Activated CD4-positive, alpha-beta T cell treated with anti-CD3 and anti-CD28 coated beads for 36 hours (primary cell): ENCODE results near the gene OR2T27. TPM values are rescaled to one million over a fixed set of nuclear protein-coding genes. Genes with fewer than 3 reads are reported as not detected.
"Not testable (repeated sequence)": the region's sequence is repeated elsewhere in the genome, so short reads cannot be mapped to it uniquely, and the experiment has no call there.

Source experiments
- ATAC-seq: fragments of 200-7000 bp; cut with Tn5 transposase; one replicate; pipeline ENCODE4 v1.10.0; 2021; ENCODE audit warnings: mild to moderate bottlenecking, moderate library complexity
- CTCF ChIA-PET: fragments of 350-600 bp; sonication (Branson Sonifier 250); formaldehyde crosslinking; loops from one replicate; lab custom pipeline; 2021; ENCODE audit warnings: antibody characterized with exemption; lab: Charles Lee
- POLR2A ChIA-PET: fragments of 350-600 bp; sonication (Branson Sonifier 250); formaldehyde crosslinking; loops from one replicate; lab custom pipeline; 2021; ENCODE audit warnings: antibody characterized with exemption, inconsistent platforms; lab: Charles Lee
- DNase-seq: peaks from one replicate; pipeline ENCODE4 v3.0.0-alpha.2; 2020
- H3K27ac Mint-ChIP-seq: one replicate; pipeline ENCODE4 v1.8.0; 2021; ENCODE audit warnings: mixed read lengths
- H3K27me3 Mint-ChIP-seq: one replicate; pipeline ENCODE4 v1.8.0; 2021; ENCODE audit warnings: mixed read lengths
- H3K36me3 Mint-ChIP-seq: one replicate; pipeline ENCODE4 v1.8.0; 2021; ENCODE audit warnings: low read depth, mixed read lengths
- H3K4me1 Mint-ChIP-seq: one replicate; pipeline ENCODE4 v1.8.0; 2021; ENCODE audit warnings: mixed read lengths
- H3K4me3 Mint-ChIP-seq: one replicate; pipeline ENCODE4 v1.8.0; 2021; ENCODE audit warnings: mild to moderate bottlenecking, moderate library complexity, mixed read lengths
- H3K9me3 Mint-ChIP-seq: one replicate; pipeline ENCODE4 v1.8.0; 2021; ENCODE audit warnings: low read depth, mixed read lengths
- intact Hi-C, 2 experiments: fragments of 100-400 bp; cut with DNase I in 1 of 2; cut with micrococcal nuclease in 1 of 2; formaldehyde crosslinking; loops; one replicate each; pipeline versions ENCODE4 v1.14.2 to v1.15.1; 2022 to 2024; cut with DNase I, micrococcal nuclease
- total RNA-seq, 2 experiments: library from RNA; stranded (reverse); gene quantifications; one replicate each; pipeline ENCODE4 v1.2.3, GENCODE V29; 2021

The OR2T27 gene
- total RNA-seq, 2 experiments from 2014 or later: not detected

DNA sequence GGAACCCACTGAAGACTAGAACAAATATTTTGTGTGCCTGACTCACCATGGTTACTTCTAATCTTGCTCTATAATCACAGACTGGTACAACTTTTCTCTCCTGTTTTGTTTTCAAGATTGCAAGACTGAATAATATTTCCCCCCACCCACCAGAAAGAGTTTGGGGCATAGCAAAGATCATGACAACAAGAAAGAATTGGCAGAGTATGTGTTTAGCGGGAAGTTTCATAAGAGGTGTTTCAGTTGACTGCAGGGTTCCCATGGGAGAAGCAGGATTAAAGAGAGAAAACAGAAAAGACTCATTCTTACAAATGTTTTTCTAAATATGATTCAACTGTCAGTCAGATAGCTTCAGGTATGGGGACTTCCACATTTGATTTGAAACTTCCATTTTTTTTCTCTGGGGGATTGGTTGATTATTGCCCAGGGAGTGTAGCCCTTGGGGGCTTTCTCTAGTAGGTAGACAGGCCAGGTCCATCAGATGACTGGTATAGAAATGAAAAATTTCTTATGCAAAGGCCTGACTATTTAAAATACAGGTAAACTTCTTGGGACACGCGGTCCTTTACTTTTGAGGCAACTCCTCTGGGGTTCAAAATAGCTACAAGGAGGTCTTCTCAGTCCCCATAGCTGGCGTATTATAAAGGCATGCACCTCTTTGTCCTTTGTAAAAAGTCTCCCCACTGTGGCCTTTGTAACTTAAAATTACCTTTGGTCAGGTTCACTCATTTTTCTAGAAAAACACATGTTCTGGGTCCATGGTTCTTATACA lies 33.4 kb upstream of the OR2T27 start:
- Mint-ChIP-seq H3K27ac (no peak overlapping the region), H3K4me3 (no peak overlapping the region), H3K4me1 (peaks cover 7% of the 10 kb centered on the region), H3K9me3 (peaks cover 6% of the 10 kb centered on the region), H3K27me3 (peaks cover 6% of the 10 kb centered on the region), H3K36me3 (peaks cover 1% of the 10 kb centered on the region)
- no peak for ATAC-seq
- intact Hi-C loops: loop anchor here (5.0 to 10.0 kb wide), 2 partner anchors 66 to 754 kb away; no protein-coding TSS in a partner anchor
- no peak for DNase-seq
- POLR2A ChIA-PET: interaction anchor here (0.6 kb wide), 1 partner anchor 136 kb away, joined by 3 read pairs; no protein-coding TSS in a partner anchor
- CTCF ChIA-PET: interaction anchor here (1.5 kb wide), 1 partner anchor 72 kb away, joined by 4 read pairs; no protein-coding TSS in a partner anchor

DNA sequence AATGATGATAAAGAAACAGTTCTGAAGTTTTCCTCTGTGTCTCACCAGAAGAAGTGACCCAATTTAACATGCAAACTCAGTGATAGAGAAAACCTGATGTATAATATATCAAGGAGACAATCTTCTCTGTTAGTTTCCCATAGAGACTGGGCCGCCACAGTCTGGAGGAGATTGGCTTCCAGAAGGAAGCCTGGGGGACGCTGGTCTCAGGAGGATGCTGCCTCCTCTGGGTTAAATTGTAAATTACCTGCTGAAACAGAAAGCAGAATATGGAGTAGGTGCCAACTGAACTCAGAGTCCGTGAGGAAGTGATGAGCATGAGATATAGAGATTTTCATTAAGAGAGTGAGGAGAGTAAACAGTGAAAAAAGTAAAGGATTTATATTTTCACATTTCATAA lies 31.5 kb upstream of the OR2T27 start:
- Mint-ChIP-seq H3K4me1 (peaks cover 7% of the 10 kb centered on the region), H3K36me3 (peaks cover 1% of the 10 kb centered on the region), H3K4me3 (no peak overlapping the region), H3K27me3 (peaks cover 3% of the 10 kb centered on the region), H3K9me3 (peaks cover 2% of the 10 kb centered on the region), H3K27ac (no peak overlapping the region)
- DNase-seq: peak; percentile 34
- CTCF ChIA-PET: interaction anchor here (0.8 to 1.1 kb wide), 3 partner anchors 61 to 443 kb away, joined by 3 to 5 read pairs (median 4); no protein-coding TSS in a partner anchor
- POLR2A ChIA-PET: no interaction called here
- intact Hi-C loops: loop anchor here (2.0 to 10.0 kb wide), 4 partner anchors 64 to 752 kb away; no protein-coding TSS in a partner anchor
- ATAC-seq: peak; percentile 53

DNA sequence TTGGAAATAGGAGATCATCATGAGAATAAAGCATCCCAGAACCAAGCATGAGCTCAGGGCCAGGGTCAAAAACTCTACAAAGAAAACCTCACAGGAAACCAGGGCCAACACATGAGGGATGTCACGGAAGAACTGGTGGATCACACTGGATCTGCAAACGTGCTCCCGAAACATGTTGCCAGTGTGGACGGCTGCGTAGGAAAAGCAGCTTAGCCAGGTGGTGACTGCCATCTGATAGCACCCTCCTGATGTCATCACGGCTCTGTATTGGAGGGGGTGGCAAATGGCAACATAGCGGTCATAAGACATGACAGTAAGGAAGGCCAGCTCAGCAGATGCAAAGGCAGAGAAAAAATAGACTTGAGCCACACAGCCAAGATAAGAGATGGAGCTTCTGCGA lies 26.3 kb upstream of the OR2T27 start:
- H3K27ac Mint-ChIP-seq: no peak overlapping the region
- H3K36me3 Mint-ChIP-seq: no peaks in the 10 kb centered on the region
- ATAC-seq: no peak
- CTCF ChIA-PET: no interaction called here
- peaks cover 13% of the 10 kb centered on the region for H3K27me3 Mint-ChIP-seq
- H3K9me3 Mint-ChIP-seq: no peaks in the 10 kb centered on the region
- POLR2A ChIA-PET: no interaction called here
- H3K4me3 Mint-ChIP-seq: no peak overlapping the region
- DNase-seq: no peak
- intact Hi-C loops: loop anchor here in 1 of 2 experiments (10.0 kb wide), 1 partner anchor 747 kb away; no protein-coding TSS in a partner anchor
- H3K4me1 Mint-ChIP-seq: peaks cover under 1% of the 10 kb centered on the region

DNA sequence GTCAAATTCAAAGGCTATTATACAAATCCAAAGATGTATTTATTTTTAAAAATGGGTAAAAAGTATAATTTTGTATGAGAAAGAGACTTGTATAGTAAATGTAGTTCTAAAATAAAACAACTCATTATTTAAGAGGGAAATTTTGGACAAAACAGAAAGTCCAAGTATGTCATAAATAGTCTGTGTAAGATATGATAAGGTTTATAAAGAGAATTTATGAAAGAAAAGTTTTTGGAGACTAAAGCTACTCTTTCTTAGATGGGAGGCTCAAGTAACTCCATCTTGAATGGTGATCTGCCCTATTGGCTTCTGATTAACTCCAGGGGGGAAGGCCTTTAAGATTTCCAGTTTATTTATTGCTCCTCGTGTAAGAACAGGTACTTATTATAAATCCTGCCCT lies 14.7 kb upstream of the OR2T27 start:
- POLR2A ChIA-PET: no interaction called here
- CTCF ChIA-PET: no interaction called here
- peaks cover 5% of the 10 kb centered on the region for H3K27me3 Mint-ChIP-seq

DNA sequence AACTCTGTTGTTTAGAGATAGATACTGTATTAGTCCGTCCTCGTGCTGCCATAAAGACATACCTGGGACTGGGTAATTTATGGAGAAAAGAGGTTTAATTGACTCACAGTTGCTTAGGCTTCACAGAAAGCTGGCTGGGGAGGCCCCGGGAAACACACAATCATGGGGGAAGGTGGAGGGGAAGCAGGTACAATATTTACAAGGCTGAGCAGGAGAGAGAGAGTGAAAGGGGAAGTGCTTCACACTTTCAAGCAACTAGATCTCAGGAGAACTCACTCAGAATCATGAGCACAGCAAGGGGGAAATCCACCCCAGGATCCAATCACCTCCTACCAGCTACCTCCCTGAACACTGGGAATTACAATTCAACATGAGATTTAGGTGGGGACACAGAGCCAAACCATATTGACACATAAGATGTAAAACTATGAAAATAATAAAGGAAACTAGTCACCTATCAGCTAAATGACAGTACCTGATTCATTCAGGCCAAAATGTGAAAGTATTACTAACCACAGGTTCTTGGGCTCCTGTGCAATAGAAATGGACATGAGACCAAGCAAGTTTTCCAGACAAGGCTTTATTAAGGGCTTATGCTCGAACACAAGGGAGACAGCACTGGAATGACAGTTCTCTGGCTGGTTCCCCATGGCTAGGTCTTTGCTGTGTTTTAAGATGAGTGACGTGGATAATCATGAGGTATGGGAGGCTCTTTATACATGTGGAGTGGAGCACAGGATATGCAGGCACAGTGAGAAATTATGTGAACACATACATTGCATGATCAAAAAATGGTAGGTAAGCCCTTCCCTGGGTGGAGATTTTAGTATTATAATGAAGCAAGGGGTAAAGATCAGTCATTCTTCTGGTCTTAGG lies 8.4 kb upstream of the OR2T27 start:
- CTCF ChIA-PET, H3K4me3 Mint-ChIP-seq, H3K9me3 Mint-ChIP-seq, H3K27me3 Mint-ChIP-seq, intact Hi-C loops, H3K36me3 Mint-ChIP-seq, ATAC-seq, H3K27ac Mint-ChIP-seq, DNase-seq, H3K4me1 Mint-ChIP-seq, POLR2A ChIA-PET: not testable (repeated sequence)

More for the DNA sequence above, 14.7 kb upstream of the OR2T27 start:
- Mint-ChIP-seq H3K36me3 (no peaks in the 10 kb centered on the region), H3K4me1 (no peaks in the 10 kb centered on the region), H3K27ac (no peak overlapping the region), H3K4me3 (no peak overlapping the region), H3K9me3 (peaks cover 4% of the 10 kb centered on the region)
- intact Hi-C loops: no loop called here
- DNase-seq: no peak
- no peak for ATAC-seq

DNA sequence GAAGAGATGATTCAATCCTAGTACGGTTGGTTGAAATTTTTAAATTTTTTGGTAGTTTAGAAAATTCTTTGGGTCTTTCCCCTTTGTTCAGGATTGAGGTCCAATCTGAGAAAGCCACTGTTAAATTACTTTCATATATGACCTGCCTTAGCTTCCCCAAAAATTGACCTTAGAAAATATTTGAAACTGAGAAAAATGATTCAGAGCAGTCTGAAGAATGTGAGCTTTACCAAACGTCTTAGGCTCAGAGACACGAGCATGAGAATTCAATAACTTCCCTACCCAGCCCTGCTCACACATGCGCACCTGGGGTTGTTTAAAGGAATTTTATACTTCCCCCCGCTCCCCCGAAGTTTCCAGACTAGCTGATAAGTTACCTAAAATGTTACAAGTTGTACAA lies 1.5 kb upstream of the OR2T27 start:
- CTCF ChIA-PET, H3K4me1 Mint-ChIP-seq, H3K4me3 Mint-ChIP-seq, POLR2A ChIA-PET, H3K9me3 Mint-ChIP-seq, DNase-seq, H3K36me3 Mint-ChIP-seq, H3K27ac Mint-ChIP-seq, H3K27me3 Mint-ChIP-seq, ATAC-seq: not testable (repeated sequence)
- intact Hi-C loops: loop anchor here in 1 of 2 experiments (5.0 kb wide), 1 partner anchor 224 kb away; no protein-coding TSS in a partner anchor

DNA sequence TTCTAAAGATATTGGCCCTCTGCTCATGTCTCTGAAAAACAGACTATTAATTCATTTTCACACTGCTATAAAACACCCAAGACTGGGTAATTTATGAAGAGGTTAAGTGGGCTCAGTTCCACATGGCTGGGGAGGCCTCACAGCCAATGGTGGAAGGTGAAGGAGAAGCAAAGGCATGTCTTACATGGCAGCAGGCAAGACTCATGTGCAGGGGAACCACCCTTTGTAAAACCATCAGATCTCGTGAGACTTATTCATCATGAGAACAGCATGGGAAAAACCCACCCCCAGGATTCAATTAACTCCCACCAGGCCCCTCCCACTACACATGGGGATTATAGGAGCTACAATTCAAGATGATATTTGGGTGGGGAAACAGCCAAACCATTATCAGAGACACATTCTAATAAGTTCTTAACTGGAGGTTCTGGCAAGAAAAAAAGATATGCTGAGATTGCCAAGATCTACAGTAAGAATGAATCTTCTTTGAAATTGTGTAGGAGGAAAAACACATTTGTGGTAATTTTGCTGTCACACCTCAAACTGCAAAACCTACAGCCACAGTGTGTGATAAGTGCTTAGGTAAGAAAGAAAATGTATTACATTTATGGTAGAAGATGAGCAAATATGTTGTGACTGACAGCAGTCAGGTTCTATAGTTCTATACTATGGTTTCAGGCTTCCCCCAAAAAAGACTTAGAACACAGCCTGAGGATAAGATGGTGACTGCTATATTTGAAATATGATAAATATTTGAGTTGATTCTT lies 6.4 kb downstream of the OR2T27 start:
- ATAC-seq, H3K27me3 Mint-ChIP-seq, H3K4me3 Mint-ChIP-seq, H3K27ac Mint-ChIP-seq, H3K36me3 Mint-ChIP-seq, CTCF ChIA-PET, DNase-seq, POLR2A ChIA-PET, H3K4me1 Mint-ChIP-seq, H3K9me3 Mint-ChIP-seq, intact Hi-C loops: not testable (repeated sequence)

DNA sequence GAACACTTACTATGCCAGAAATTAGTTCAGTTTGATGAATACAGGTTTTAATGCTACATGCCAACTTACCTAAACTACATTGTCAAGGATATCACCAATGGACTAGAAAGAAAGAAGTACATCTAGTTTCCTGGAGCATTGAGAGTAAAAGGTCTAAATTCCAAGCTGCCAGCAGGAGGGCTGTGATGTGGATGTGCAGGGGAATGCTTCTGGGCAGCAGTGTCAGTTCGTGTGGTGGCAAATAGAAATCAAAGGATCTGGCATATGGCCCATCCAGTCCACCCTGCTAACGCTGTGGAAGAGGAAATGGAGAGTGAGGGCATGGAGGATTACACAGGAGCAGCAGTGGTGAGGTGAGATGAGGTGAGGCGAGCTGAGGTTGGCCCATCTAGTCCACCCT lies 10.2 kb downstream of the OR2T27 start, which contains the start of gene OR2T35:
Gene OR2T35, minus strand, starts transcription at position 101 of the 400 bp plus-strand sequence. CDS start 6,020 bp downstream, outside the sequence.
- intact Hi-C loops, H3K27ac Mint-ChIP-seq, H3K4me3 Mint-ChIP-seq, DNase-seq, POLR2A ChIA-PET, H3K27me3 Mint-ChIP-seq, H3K9me3 Mint-ChIP-seq, H3K4me1 Mint-ChIP-seq, H3K36me3 Mint-ChIP-seq, ATAC-seq, CTCF ChIA-PET: not testable (repeated sequence)

DNA sequence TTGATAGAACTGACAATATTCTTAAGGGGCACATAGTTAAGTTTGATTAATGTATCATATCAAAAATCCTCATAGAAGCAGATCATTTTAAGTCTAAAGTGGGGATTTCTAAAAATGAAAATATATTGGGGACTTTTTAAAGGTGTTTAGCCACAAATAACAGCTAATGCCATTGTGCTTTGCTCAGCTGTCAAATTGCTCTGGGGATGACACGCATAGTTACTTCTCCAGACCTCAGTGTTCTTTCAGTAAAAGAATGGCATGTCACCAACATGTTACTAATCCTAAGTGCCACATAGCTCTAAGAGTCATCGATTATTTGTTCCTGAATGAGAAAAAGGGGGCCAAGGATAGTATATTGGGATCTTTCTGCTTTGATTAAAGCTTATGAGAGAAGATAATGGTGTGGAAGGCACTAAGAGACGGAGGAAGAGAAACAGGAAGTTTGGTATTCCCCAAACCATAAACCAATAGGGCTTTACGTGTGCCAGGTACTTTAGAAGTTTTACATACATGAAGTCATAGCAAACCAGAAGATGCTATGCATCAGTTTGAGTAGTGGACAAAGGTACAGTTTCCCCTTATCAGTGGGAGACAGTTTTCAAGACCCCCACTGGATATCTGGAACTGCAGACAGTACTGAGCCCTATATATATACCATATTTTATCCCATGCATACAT lies 12.2 kb downstream of the OR2T27 start:
- H3K27me3 Mint-ChIP-seq, H3K36me3 Mint-ChIP-seq, ATAC-seq, CTCF ChIA-PET, H3K9me3 Mint-ChIP-seq, POLR2A ChIA-PET, H3K27ac Mint-ChIP-seq, H3K4me3 Mint-ChIP-seq, intact Hi-C loops, H3K4me1 Mint-ChIP-seq, DNase-seq: not testable (repeated sequence)

DNA sequence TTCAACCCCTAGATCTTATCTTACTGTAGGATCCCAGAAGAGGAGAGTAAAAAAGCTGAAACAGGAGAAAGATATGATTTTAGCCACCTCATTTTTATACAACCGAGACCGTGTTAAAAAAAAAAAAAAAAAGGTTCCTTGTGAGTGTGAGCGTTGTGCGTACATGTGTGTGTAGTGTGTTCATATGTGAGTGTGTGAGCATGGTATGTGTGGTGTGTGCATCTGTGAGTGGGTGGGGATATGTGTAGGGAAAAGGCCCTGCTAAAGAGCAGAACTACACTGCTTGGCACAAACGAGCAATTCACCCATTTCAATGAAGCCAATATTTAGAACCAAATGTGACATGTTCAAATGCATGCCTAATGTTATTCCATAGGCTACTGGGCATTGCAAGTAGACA lies 13.7 kb downstream of the OR2T27 start:
- H3K27ac Mint-ChIP-seq, H3K9me3 Mint-ChIP-seq, H3K4me3 Mint-ChIP-seq, H3K27me3 Mint-ChIP-seq, H3K36me3 Mint-ChIP-seq, DNase-seq, H3K4me1 Mint-ChIP-seq, POLR2A ChIA-PET, intact Hi-C loops, CTCF ChIA-PET, ATAC-seq: not testable (repeated sequence)
